Neural cell (in vitro differentiated cells): ENCODE results near the gene IGF2R. TPM values are rescaled to one million over a fixed set of nuclear protein-coding genes. Genes with fewer than 3 reads are reported as not detected.

ENCODE experiments used
- H2AFZ ChIP-seq: fragments of 200-600, 300-800 bp; sonication (generic), shearing (Covaris generic); 2 replicates; pipeline ENCODE4 v1.6.0; 2014; ENCODE audit warnings: low read depth, mild to moderate bottlenecking, antibody characterized with exemption, low read length, moderate library complexity
- H3F3A ChIP-seq: fragments of 200-600 bp; shearing (Covaris generic); 2 replicates; pipeline ENCODE4 v1.6.1; 2016; ENCODE audit warnings: mild to moderate bottlenecking, moderate library complexity, mixed read lengths, antibody characterized with exemption, low read length; ENCODE audit not compliant: insufficient read depth, poor library complexity, severe bottlenecking
- H3K27ac ChIP-seq: fragments of 200-600, 300-800 bp; sonication (generic), shearing (Covaris generic); 2 replicates; pipeline ENCODE4 v1.5.1; 2014; ENCODE audit warnings: mild to moderate bottlenecking, low read length, moderate library complexity
- H3K27me3 ChIP-seq: fragments of 300-800, 200-600 bp; sonication (generic), shearing (Covaris generic); 2 replicates; pipeline ENCODE4 v1.6.0; 2014; ENCODE audit warnings: mild to moderate bottlenecking, low read depth, low read length, moderate library complexity; ENCODE audit not compliant: insufficient read depth
- H3K36me3 ChIP-seq: fragments of 300-800, 200-600 bp; sonication (generic), shearing (Covaris generic); 2 replicates; pipeline ENCODE4 v1.5.1; 2014; ENCODE audit warnings: mild to moderate bottlenecking, antibody characterized with exemption, low read length, moderate library complexity; ENCODE audit not compliant: insufficient read depth
- H3K4me2 ChIP-seq: fragments of 300-800, 200-600 bp; sonication (generic), shearing (Covaris generic); 2 replicates; pipeline ENCODE4 v1.6.0; 2014; ENCODE audit warnings: mild to moderate bottlenecking, low read length
- H3K4me3 ChIP-seq: fragments of 300-800, 200-600 bp; sonication (generic), shearing (Covaris generic); 2 replicates; pipeline ENCODE4 v1.5.1; 2014; ENCODE audit warnings: mild to moderate bottlenecking, low read length, moderate library complexity
- H3K79me2 ChIP-seq: fragments of 200-600 bp; shearing (Covaris generic); replicated peaks from 2 replicates; pipeline ENCODE4 v1.6.0; 2014; ENCODE audit warnings: mild to moderate bottlenecking, low read length, moderate library complexity; ENCODE audit not compliant: insufficient read depth
- H3K9ac ChIP-seq: fragments of 300-800, 200-600 bp; sonication (generic), shearing (Covaris generic); 2 replicates; pipeline ENCODE4 v1.6.1; 2016; ENCODE audit warnings: mild to moderate bottlenecking, low read length, mixed read lengths
- H3K9me2 ChIP-seq: fragments of 200-600 bp; shearing (Covaris generic); 2 replicates; pipeline ENCODE4 v1.6.1; 2016; ENCODE audit warnings: mild to moderate bottlenecking, low read length, mixed read lengths; ENCODE audit not compliant: insufficient read depth
- H3K9me3 ChIP-seq: fragments of 200-600, 300-800 bp; sonication (generic), shearing (Covaris generic); 2 replicates; pipeline ENCODE4 v1.6.1; 2016; ENCODE audit warnings: mild to moderate bottlenecking, mixed run types, low read length, moderate library complexity, mixed read lengths
- H4K20me1 ChIP-seq: fragments of 200-600 bp; shearing (Covaris generic); 2 replicates; pipeline ENCODE4 v1.6.1; 2016; ENCODE audit warnings: mild to moderate bottlenecking, mixed run types; ENCODE audit not compliant: insufficient read depth
- CTCF ChIP-seq: fragments of 450-650 bp; IDR thresholded peaks from 2 replicates; pipeline ENCODE4 v1.5.1; 2014; ENCODE audit warnings: antibody characterized with exemption, mild to moderate bottlenecking, moderate library complexity; ENCODE audit not compliant: poor library complexity, severe bottlenecking
- EP300 ChIP-seq: fragments of 450-650 bp; conservative IDR thresholded peaks from 2 replicates; pipeline ENCODE4 v1.6.1; 2014; ENCODE audit warnings: antibody characterized with exemption, mild to moderate bottlenecking, moderate library complexity; ENCODE audit not compliant: poor library complexity, severe bottlenecking
- EZH2 ChIP-seq: fragments of 200-600, 300-800 bp; shearing (Covaris generic), sonication (generic); IDR thresholded peaks from 2 replicates; pipeline ENCODE4 v1.6.1; 2014; ENCODE audit warnings: antibody characterized with exemption, low read length, borderline replicate concordance, mild to moderate bottlenecking; ENCODE audit not compliant: insufficient read depth, poor library complexity, severe bottlenecking
- MXI1 ChIP-seq: fragments of 450-650 bp; conservative IDR thresholded peaks from 2 replicates; pipeline ENCODE4 v1.6.1; 2014; ENCODE audit warnings: antibody characterized with exemption, mild to moderate bottlenecking; ENCODE audit not compliant: poor library complexity, severe bottlenecking
- POLR2AphosphoS5 ChIP-seq: IDR thresholded peaks from 2 replicates; pipeline ENCODE4 v1.6.1; 2012
- RAD21 ChIP-seq: fragments of 450-650 bp; conservative IDR thresholded peaks from 2 replicates; pipeline ENCODE4 v1.6.1; 2014; ENCODE audit warnings: antibody characterized with exemption, mild to moderate bottlenecking, moderate library complexity
- REST ChIP-seq: IDR thresholded peaks from 2 replicates; pipeline ENCODE4 v1.6.1; 2012; ENCODE audit warnings: borderline replicate concordance
- SMC3 ChIP-seq: fragments of 450-650 bp; conservative IDR thresholded peaks from 2 replicates; pipeline ENCODE4 v1.6.1; 2014; ENCODE audit warnings: antibody characterized with exemption, mild to moderate bottlenecking, moderate library complexity; ENCODE audit not compliant: poor library complexity
- TAF1 ChIP-seq: IDR thresholded peaks from 2 replicates; pipeline ENCODE4 v1.6.1; 2012; ENCODE audit warnings: low read depth
- polyA plus RNA-seq: library from polyadenylated mRNA; depleted of rRNA; stranded (reverse); fragments of >200 nt; gene quantifications from 2 replicates; pipeline ENCODE4 v1.2.3, GENCODE V29; 2014

IGF2R gene
- polyA plus RNA-seq, 1 donor from 2014 or later, result 15.0 TPM

GRCh38 chr6:159998538-159998937 lies 29.7 kb downstream of the IGF2R start:
- Histone ChIP-seq H4K20me1 (no peaks in the 10 kb centered on the region), H2AFZ (no peak overlapping the region), H3K27me3 (no peaks in the 10 kb centered on the region), H3F3A (no peaks in the 10 kb centered on the region), H3K9me2 (no peaks in the 10 kb centered on the region), H3K36me3 (no peaks in the 10 kb centered on the region), H3K9ac (no peak overlapping the region), H3K4me2 (no peak overlapping the region), H3K9me3 (no peaks in the 10 kb centered on the region), H3K79me2 (peaks cover 66% of the 10 kb centered on the region), H3K4me3 (no peak overlapping the region), H3K27ac (no peak overlapping the region)
- TF ChIP-seq EP300 (no peak), RAD21 (no peak), POLR2AphosphoS5 (no peak), CTCF (no peak), MXI1 (no peak), REST (no peak), EZH2 (no peak), SMC3 (no peak), TAF1 (no peak)

- no peak for TF ChIP-seq CTCF
- no peak for TF ChIP-seq RAD21
- no peak for TF ChIP-seq EZH2
- no peak for TF ChIP-seq TAF1
- no peak for TF ChIP-seq EP300
- TF ChIP-seq POLR2AphosphoS5, result no peak
- Histone ChIP-seq H3K27me3 (no peaks in the 10 kb centered on the region), H3K79me2 (peaks cover 67% of the 10 kb centered on the region), H3K9ac (no peak overlapping the region), H3K9me2 (no peaks in the 10 kb centered on the region), H3F3A (no peaks in the 10 kb centered on the region), H3K4me3 (no peak overlapping the region), H2AFZ (no peak overlapping the region), H3K36me3 (no peaks in the 10 kb centered on the region), H3K4me2 (no peak overlapping the region), H4K20me1 (no peaks in the 10 kb centered on the region), H3K9me3 (no peaks in the 10 kb centered on the region), H3K27ac (no peak overlapping the region)
Observed at GRCh38 chr6:159999240-159999671, 30.4 kb downstream of the IGF2R start.
